Stimulated activated CD4-positive, alpha-beta T cell treated with anti-CD3 and anti-CD28 coated beads, TNF-alpha, amount 100 ng/mL, for 4 hours (primary cell): ENCODE results near the gene COL4A2.
"Not testable (repeated sequence)": the region's sequence is repeated elsewhere in the genome, so short reads cannot be mapped to it uniquely, and the experiment has no call there.

Experiments
- DNase-seq, 3 experiments: peaks; one replicate each; pipeline ENCODE4 v3.0.0-alpha.2; 2020; ENCODE audit warnings: low read depth in 3 of 3

COL4A2 gene

GRCh38 chr13:110379905-110380341 lies 72.8 kb downstream of the COL4A2 start:
- no peak for DNase-seq

GRCh38 chr13:110380359-110381028 lies 73.4 kb downstream of the COL4A2 start:
- no peak for DNase-seq

- no peak for DNase-seq
Observed at GRCh38 chr13:110381029-110381360, 73.9 kb downstream of the COL4A2 start.

- DNase-seq = no peak
Observed at GRCh38 chr13:110382229-110382628, 75.1 kb downstream of the COL4A2 start.

GRCh38 chr13:110382830-110383229 lies 75.7 kb downstream of the COL4A2 start:
- no peak for DNase-seq

- no peak for DNase-seq
Observed at GRCh38 chr13:110387451-110388107, 80.5 kb downstream of the COL4A2 start.

- DNase-seq = no peak
Observed at GRCh38 chr13:110388108-110388943, 81.2 kb downstream of the COL4A2 start.

GRCh38 chr13:110390567-110390966 lies 83.5 kb downstream of the COL4A2 start:
- DNase-seq = no peak

- DNase-seq = no peak
Observed at GRCh38 chr13:110391273-110391672, 84.2 kb downstream of the COL4A2 start.

- no peak for DNase-seq
Observed at GRCh38 chr13:110392510-110393240, 85.6 kb downstream of the COL4A2 start.

GRCh38 chr13:110393761-110394160 lies 86.7 kb downstream of the COL4A2 start:
- no peak for DNase-seq

- no peak for DNase-seq
Observed at GRCh38 chr13:110394371-110394841, 87.3 kb downstream of the COL4A2 start.

- DNase-seq = not testable (repeated sequence)
Observed at GRCh38 chr13:110395616-110396015, 88.5 kb downstream of the COL4A2 start.

- no peak for DNase-seq
Observed at GRCh38 chr13:110396476-110396875, 89.4 kb downstream of the COL4A2 start.

- DNase-seq = no peak
Observed at GRCh38 chr13:110396913-110397381, 89.9 kb downstream of the COL4A2 start.

GRCh38 chr13:110397436-110398115 lies 90.5 kb downstream of the COL4A2 start:
- no peak for DNase-seq

- DNase-seq = no peak
Observed at GRCh38 chr13:110398564-110399507, 91.8 kb downstream of the COL4A2 start.

- DNase-seq = no peak
Observed at GRCh38 chr13:110399801-110400200, 92.7 kb downstream of the COL4A2 start.

GRCh38 chr13:110400786-110401533 lies 93.9 kb downstream of the COL4A2 start:
- DNase-seq = no peak
